ENCODE results near the gene DNAJC18.

- TF ChIP-seq, protein P1, sequence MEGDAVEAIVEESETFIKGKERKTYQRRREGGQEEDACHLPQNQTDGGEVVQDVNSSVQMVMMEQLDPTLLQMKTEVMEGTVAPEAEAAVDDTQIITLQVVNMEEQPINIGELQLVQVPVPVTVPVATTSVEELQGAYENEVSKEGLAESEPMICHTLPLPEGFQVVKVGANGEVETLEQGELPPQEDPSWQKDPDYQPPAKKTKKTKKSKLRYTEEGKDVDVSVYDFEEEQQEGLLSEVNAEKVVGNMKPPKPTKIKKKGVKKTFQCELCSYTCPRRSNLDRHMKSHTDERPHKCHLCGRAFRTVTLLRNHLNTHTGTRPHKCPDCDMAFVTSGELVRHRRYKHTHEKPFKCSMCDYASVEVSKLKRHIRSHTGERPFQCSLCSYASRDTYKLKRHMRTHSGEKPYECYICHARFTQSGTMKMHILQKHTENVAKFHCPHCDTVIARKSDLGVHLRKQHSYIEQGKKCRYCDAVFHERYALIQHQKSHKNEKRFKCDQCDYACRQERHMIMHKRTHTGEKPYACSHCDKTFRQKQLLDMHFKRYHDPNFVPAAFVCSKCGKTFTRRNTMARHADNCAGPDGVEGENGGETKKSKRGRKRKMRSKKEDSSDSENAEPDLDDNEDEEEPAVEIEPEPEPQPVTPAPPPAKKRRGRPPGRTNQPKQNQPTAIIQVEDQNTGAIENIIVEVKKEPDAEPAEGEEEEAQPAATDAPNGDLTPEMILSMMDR (conservative IDR thresholded peaks at IDR 0.05; ENCODE audit: low read depth, low read length) = no peak
- no peak for TF ChIP-seq MAFK (IDR thresholded peaks at IDR 0.05; ENCODE audit: low read depth, low read length)
- no peak for TF ChIP-seq CEBPB (IDR thresholded peaks at IDR 0.05; ENCODE audit: low read depth, low read length)
- TF ChIP-seq RAD21 (IDR thresholded peaks at IDR 0.05; ENCODE audit: low read length) = no peak
- no peak for TF ChIP-seq POLR2A (IDR thresholded peaks at IDR 0.05; ENCODE audit: low read depth, low read length)
- TF ChIP-seq FOS (IDR thresholded peaks at IDR 0.05; ENCODE audit: low read depth, low read length) = no peak
- no peak for TF ChIP-seq SMC3 (IDR thresholded peaks at IDR 0.05; ENCODE audit: low read depth, low read length)
- TF ChIP-seq, protein P2, sequence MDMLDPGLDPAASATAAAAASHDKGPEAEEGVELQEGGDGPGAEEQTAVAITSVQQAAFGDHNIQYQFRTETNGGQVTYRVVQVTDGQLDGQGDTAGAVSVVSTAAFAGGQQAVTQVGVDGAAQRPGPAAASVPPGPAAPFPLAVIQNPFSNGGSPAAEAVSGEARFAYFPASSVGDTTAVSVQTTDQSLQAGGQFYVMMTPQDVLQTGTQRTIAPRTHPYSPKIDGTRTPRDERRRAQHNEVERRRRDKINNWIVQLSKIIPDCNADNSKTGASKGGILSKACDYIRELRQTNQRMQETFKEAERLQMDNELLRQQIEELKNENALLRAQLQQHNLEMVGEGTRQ (IDR thresholded peaks at IDR 0.05; ENCODE audit: low read depth, low read length) = no peak
- no peak for TF ChIP-seq RFX5 (IDR thresholded peaks at IDR 0.05; ENCODE audit: low read depth, low read length)
- TF ChIP-seq ELK1 (IDR thresholded peaks at IDR 0.05; ENCODE audit: borderline replicate concordance, low read depth, low read length) = no peak
- TF ChIP-seq RCOR1 (IDR thresholded peaks at IDR 0.05; ENCODE audit: insufficient replicate concordance, low read length) = no peak
Measured at GRCh38 chr5:139364466-139364865, 74.9 kb downstream of the DNAJC18 start.
